HCT116 (cell line): ENCODE results near the gene ORAI2. TPM values are rescaled to one million over a fixed set of nuclear protein-coding genes. Genes with fewer than 3 reads are reported as not detected.
A peak's percentile ranks its signal among the peaks of the same experiment; 100 is the strongest.

Experiments
- ATAC-seq: fragments of 200-7000 bp; cut with Tn5 transposase; 2 replicates; pipeline ENCODE4 v1.9.1; 2020; ENCODE audit warnings: mild to moderate bottlenecking, moderate library complexity
- BruUV-seq: library from RNA; stranded (reverse); fragments of 400-500 nt; replicated peaks from 2 replicates; lab custom pipeline; 2021; lab: Mats Ljungman, UMichigan
- CTCF ChIA-PET: fragments of 300-600 bp; sonication (Branson Sonifier 250); formaldehyde crosslinking; loops from one replicate; lab custom pipeline; 2021; ENCODE audit warnings: antibody characterized with exemption; lab: Charles Lee
- POLR2A ChIA-PET: fragments of 300-600, 350-600 bp; sonication (Branson Sonifier 250); formaldehyde crosslinking; loops from one replicate; lab custom pipeline; 2021; ENCODE audit warnings: antibody characterized with exemption; lab: Charles Lee
- RAD21 ChIA-PET, 2 experiments: fragments of 300-600 bp; sonication (Branson Sonifier 250); formaldehyde crosslinking; loops; one replicate each; lab custom pipeline; 2023; ENCODE audit warnings: low total read pairs in 2 of 2; ENCODE audit not compliant: uncharacterized antibody in 2 of 2, unreplicated experiment in 2 of 2, low non-redundant PET in 1 of 2; lab: Charles Lee
- DNase-seq: peaks from one replicate; pipeline ENCODE4 v3.0.0-alpha.2; 2010; ENCODE audit warnings: low read depth, low spot score
- H2AFZ ChIP-seq: fragments of 200-600 bp; shearing (Covaris generic), sonication (generic); 2 replicates; pipeline ENCODE4 v1.6.1; 2017; ENCODE audit warnings: low read depth, mixed run types, mixed read lengths, antibody characterized with exemption, low read length; ENCODE audit not compliant: poor library complexity, severe bottlenecking
- H3K27ac ChIP-seq: 2 replicates; pipeline ENCODE4 v1.5.1; 2012; ENCODE audit warnings: low read depth, low read length
- H3K27me3 ChIP-seq: fragments of 200-600 bp; sonication (generic); 2 replicates; pipeline ENCODE4 v1.6.1; 2016; ENCODE audit warnings: mixed run types, low read length, mixed read lengths; ENCODE audit not compliant: insufficient read depth
- H3K36me3 ChIP-seq, 2 experiments: fragments of 200-500 bp in 1 of 2; fragments of 200-600 bp in 1 of 2; sonication (Bioruptor generic) in 1 of 2; sonication (generic) in 1 of 2; 2 replicates each; pipeline versions ENCODE4 v1.5.1 to v1.6.1; 2014 to 2016; ENCODE audit warnings: low read length in 2 of 2, inconsistent platforms in 1 of 2, mixed read lengths in 1 of 2, mixed run types in 1 of 2; ENCODE audit not compliant: insufficient read depth in 2 of 2, control insufficient read depth in 1 of 2
- H3K4me1 ChIP-seq, 2 experiments: fragments of 200-600 bp in 1 of 2; sonication (generic) in 1 of 2; 2 replicates each; pipeline versions ENCODE4 v1.5.1 to v1.6.1; 2012 to 2017; ENCODE audit warnings: low read length in 2 of 2, inconsistent platforms in 1 of 2, mild to moderate bottlenecking in 1 of 2, mixed read lengths in 1 of 2, mixed run types in 1 of 2, moderate library complexity in 1 of 2; ENCODE audit not compliant: insufficient read depth in 2 of 2, control insufficient read depth in 1 of 2
- H3K4me2 ChIP-seq: fragments of 200-600 bp; sonication (generic); 2 replicates; pipeline ENCODE4 v1.6.1; 2017; ENCODE audit warnings: mixed run types, low read length, mixed read lengths
- H3K4me3 ChIP-seq, 2 experiments: fragments of 200-600 bp in 1 of 2; sonication (generic) in 1 of 2; replicated peaks in 1 of 2; 2 replicates each; pipeline ENCODE4 v1.5.1; 2011 to 2016; ENCODE audit warnings: low read length in 2 of 2, control low read depth in 1 of 2, low read depth in 1 of 2, mild to moderate bottlenecking in 1 of 2, mixed read lengths in 1 of 2, mixed run types in 1 of 2
- H3K79me2 ChIP-seq: fragments of 200-600 bp; sonication (generic); 2 replicates; pipeline ENCODE4 v1.6.1; 2017; ENCODE audit warnings: mild to moderate bottlenecking, mixed run types, low read length, moderate library complexity, mixed read lengths; ENCODE audit not compliant: insufficient read depth
- H3K9ac ChIP-seq: fragments of 200-600 bp; sonication (generic); 2 replicates; pipeline ENCODE4 v1.6.1; 2016; ENCODE audit warnings: low read length, mixed read lengths
- H3K9me2 ChIP-seq: fragments of 200-600 bp; sonication (generic), shearing (Covaris generic); 2 replicates; pipeline ENCODE4 v1.6.1; 2017; ENCODE audit warnings: mixed run types, mild to moderate bottlenecking, moderate library complexity; ENCODE audit not compliant: insufficient read depth
- H3K9me3 ChIP-seq, 2 experiments: fragments of 200-500 bp in 1 of 2; fragments of 200-600 bp in 1 of 2; sonication (Bioruptor generic) in 1 of 2; sonication (generic) in 1 of 2; 2 replicates each; pipeline ENCODE4 v1.6.1; 2014 to 2017; ENCODE audit warnings: low read length in 2 of 2, mixed read lengths in 2 of 2, inconsistent platforms in 1 of 2, low read depth in 1 of 2, mild to moderate bottlenecking in 1 of 2, mixed run types in 1 of 2, moderate library complexity in 1 of 2; ENCODE audit not compliant: control insufficient read depth in 1 of 2, insufficient read depth in 1 of 2
- H4K20me1 ChIP-seq: fragments of 200-600 bp; sonication (generic), shearing (Covaris generic); 2 replicates; pipeline ENCODE4 v1.6.1; 2017; ENCODE audit warnings: mixed run types, mild to moderate bottlenecking, moderate library complexity; ENCODE audit not compliant: insufficient read depth
- RAD21 ChIP-seq: IDR thresholded peaks from 2 replicates; pipeline ENCODE4 v1.6.1; 2012; ENCODE audit warnings: low read depth, mild to moderate bottlenecking
- SP1 ChIP-seq: IDR thresholded peaks from 2 replicates; pipeline ENCODE4 v1.6.1; 2012; ENCODE audit warnings: low read depth
- ZNF274 ChIP-seq: fragments of 200-500 bp; sonication (Bioruptor generic); IDR thresholded peaks from 2 replicates; pipeline ENCODE4 v1.6.1; 2014; ENCODE audit warnings: mild to moderate bottlenecking, low read depth, low read length, inconsistent platforms
- intact Hi-C: fragments of 100-400 bp; cut with micrococcal nuclease; formaldehyde crosslinking; loops from 2 replicates; pipeline ENCODE4 v1.10.0; 2022
- total RNA-seq: library from RNA; stranded (reverse); gene quantifications from one replicate; pipeline ENCODE4 v1.2.1, GENCODE V29; 2021; ENCODE audit not compliant: unreplicated experiment
- TF ChIP-seq, protein P1 (sequence below): IDR thresholded peaks from 2 replicates; pipeline ENCODE4 v1.6.1; 2012
- TF ChIP-seq, protein P2 (sequence below): IDR thresholded peaks from 2 replicates; pipeline ENCODE4 v1.6.1; 2011; ENCODE audit warnings: mild to moderate bottlenecking, low read length, moderate library complexity; ENCODE audit not compliant: insufficient replicate concordance; ENCODE audit errors: extremely low read depth
- TF ChIP-seq, protein P3 (sequence below): IDR thresholded peaks from 2 replicates; pipeline ENCODE4 v1.6.1; 2012

ORAI2 gene
- total RNA-seq, 1 experiment from 2014 or later: 13.2 TPM

DNA sequence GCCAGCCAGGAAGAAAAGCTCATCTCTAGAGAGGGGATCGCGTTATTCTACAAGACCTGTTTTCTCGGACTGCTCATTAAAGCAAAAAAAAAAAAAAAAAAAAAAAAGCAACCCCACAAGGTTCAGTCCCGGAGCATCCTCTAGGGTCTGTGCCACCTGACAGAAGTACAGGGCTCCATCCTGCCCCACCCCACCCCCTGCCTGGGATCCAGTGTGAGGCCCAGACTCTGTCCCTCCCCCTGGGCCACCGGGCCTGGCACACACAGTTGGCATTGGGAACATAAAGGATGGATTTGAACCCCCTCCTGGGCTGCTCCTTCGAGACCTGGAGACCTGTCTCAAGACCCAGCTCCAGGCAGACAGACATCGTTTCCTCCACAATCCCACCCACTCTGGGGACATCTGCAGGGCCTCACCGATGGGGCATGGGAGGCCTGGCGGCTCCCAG lies 688 bp downstream of the ORAI2 start (continued):
- TF ChIP-seq, protein P1, sequence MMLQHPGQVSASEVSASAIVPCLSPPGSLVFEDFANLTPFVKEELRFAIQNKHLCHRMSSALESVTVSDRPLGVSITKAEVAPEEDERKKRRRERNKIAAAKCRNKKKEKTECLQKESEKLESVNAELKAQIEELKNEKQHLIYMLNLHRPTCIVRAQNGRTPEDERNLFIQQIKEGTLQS: no peak
- TF ChIP-seq SP1: no peak
- TF ChIP-seq, all 23 proteins: peak for 0

DNA sequence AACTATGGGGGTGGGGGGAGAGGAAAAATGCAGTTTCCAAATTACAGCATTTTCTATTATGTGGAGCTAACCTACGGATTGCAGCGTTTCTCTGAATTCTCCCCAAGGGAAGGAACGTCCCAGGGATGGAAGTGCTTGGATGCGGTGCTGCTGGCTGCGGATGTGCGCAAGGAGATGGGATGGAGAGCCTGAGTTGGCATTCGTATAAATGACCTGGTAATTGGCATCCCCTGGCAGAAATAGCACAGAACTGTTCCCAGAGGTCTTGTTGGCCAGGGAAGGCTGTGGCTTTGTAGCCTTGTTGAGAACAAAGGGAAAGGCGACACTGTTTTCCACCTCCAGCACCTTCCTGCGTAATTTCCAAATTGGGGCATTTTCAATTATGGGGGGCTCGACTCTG lies 2.7 kb downstream of the ORAI2 start:
- TSS peak; percentile 34 for BruUV-seq
- intact Hi-C loops: no loop called here
- ChIA-PET RAD21 (no interaction called here), POLR2A (no interaction called here), CTCF (no interaction called here)
- H3K27ac ChIP-seq: no peak overlapping the region
- no peak overlapping the region for H3K4me2 ChIP-seq
- TF ChIP-seq, protein P2, sequence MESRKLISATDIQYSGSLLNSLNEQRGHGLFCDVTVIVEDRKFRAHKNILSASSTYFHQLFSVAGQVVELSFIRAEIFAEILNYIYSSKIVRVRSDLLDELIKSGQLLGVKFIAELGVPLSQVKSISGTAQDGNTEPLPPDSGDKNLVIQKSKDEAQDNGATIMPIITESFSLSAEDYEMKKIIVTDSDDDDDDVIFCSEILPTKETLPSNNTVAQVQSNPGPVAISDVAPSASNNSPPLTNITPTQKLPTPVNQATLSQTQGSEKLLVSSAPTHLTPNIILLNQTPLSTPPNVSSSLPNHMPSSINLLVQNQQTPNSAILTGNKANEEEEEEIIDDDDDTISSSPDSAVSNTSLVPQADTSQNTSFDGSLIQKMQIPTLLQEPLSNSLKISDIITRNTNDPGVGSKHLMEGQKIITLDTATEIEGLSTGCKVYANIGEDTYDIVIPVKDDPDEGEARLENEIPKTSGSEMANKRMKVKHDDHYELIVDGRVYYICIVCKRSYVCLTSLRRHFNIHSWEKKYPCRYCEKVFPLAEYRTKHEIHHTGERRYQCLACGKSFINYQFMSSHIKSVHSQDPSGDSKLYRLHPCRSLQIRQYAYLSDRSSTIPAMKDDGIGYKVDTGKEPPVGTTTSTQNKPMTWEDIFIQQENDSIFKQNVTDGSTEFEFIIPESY: no peak
- TF ChIP-seq ZNF274 (no peak), RAD21 (no peak), SP1 (no peak)
- TF ChIP-seq, protein P3, sequence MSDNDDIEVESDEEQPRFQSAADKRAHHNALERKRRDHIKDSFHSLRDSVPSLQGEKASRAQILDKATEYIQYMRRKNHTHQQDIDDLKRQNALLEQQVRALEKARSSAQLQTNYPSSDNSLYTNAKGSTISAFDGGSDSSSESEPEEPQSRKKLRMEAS: no peak
- ATAC-seq (no peak), DNase-seq (no peak)
- H3K9me2 ChIP-seq: no peaks in the 10 kb centered on the region
- peaks cover 34 to 67% of the 10 kb centered on the region in 2 experiments for H3K4me1 ChIP-seq
- H3K4me3 ChIP-seq: no peak overlapping the region
- no peaks in the 10 kb centered on the region for H3K27me3 ChIP-seq
- no peaks in the 10 kb centered on the region for H4K20me1 ChIP-seq
- no peak overlapping the region for H3K9ac ChIP-seq
- H3K9me3 ChIP-seq: no peaks in the 10 kb centered on the region
- 0 out of 4 replicates have a peak, but pooled peaks cover 0 to 3% of the 10 kb centered on the region in 2 experiments for H3K36me3 ChIP-seq
- no peak overlapping the region for H2AFZ ChIP-seq
- H3K79me2 ChIP-seq: no peaks in the 10 kb centered on the region; the same call in 1 of the 2 replicates
